PC-3 (cell line): ENCODE measurements around the gene SYNJ2. TPM values are rescaled to one million over a fixed set of nuclear protein-coding genes. Genes with fewer than 3 reads are reported as not detected.

Source experiments
- ATAC-seq: fragments of 200-7000 bp; cut with Tn5 transposase; 2 replicates; pipeline ENCODE4 v1.9.1; 2020; ENCODE audit warnings: mild to moderate bottlenecking, moderate library complexity
- BruUV-seq: library from RNA; stranded (reverse); fragments of 400-500 nt; replicated peaks from 2 replicates; lab custom pipeline; 2021; lab: Mats Ljungman, UMichigan
- CTCF ChIA-PET: fragments of 300-600 bp; sonication (Branson Sonifier 250); formaldehyde crosslinking; loops from one replicate; lab custom pipeline; 2022; ENCODE audit warnings: antibody characterized with exemption; lab: Charles Lee
- POLR2A ChIA-PET: fragments of 300-600 bp; sonication (Branson Sonifier 250); formaldehyde crosslinking; loops from one replicate; lab custom pipeline; 2022; ENCODE audit warnings: antibody characterized with exemption; ENCODE audit not compliant: unreplicated experiment; lab: Charles Lee
- DNase-seq: peaks from one replicate; pipeline ENCODE4 v3.0.0-alpha.2; 2015
- H2AFZ ChIP-seq: fragments of 300-600 bp; sonication (generic); 2 replicates; pipeline ENCODE4 v1.6.0; 2016; ENCODE audit warnings: antibody characterized with exemption, low read length
- H3F3A ChIP-seq: fragments of 300-600 bp; sonication (generic); one replicate; pipeline ENCODE4 v1.6.0; 2017; ENCODE audit warnings: antibody characterized with exemption, low read length, control low read depth, mild to moderate bottlenecking; ENCODE audit not compliant: unreplicated experiment
- H3K27ac ChIP-seq: fragments of 300-600 bp; sonication (generic); 2 replicates; pipeline ENCODE4 v1.5.1; 2016; ENCODE audit warnings: mild to moderate bottlenecking, low read length
- H3K27me3 ChIP-seq: fragments of 300-600 bp; sonication (generic); 2 replicates; pipeline ENCODE4 v1.6.1; 2016; ENCODE audit warnings: low read length, mixed read lengths
- H3K36me3 ChIP-seq: fragments of 300-600 bp; sonication (generic); 2 replicates; pipeline ENCODE4 v1.6.1; 2016; ENCODE audit warnings: low read depth, mixed run types, low read length, mixed read lengths
- H3K4me1 ChIP-seq: fragments of 300-600 bp; sonication (generic); 2 replicates; pipeline ENCODE4 v1.5.1; 2016; ENCODE audit warnings: low read length; ENCODE audit not compliant: insufficient read depth
- H3K4me2 ChIP-seq: fragments of 300-600 bp; sonication (generic); 2 replicates; pipeline ENCODE4 v1.6.0; 2016; ENCODE audit warnings: low read length
- H3K4me3 ChIP-seq: fragments of 300-600 bp; sonication (generic); 2 replicates; pipeline ENCODE4 v1.5.1; 2016; ENCODE audit warnings: mild to moderate bottlenecking, low read length, mixed read lengths
- H3K79me2 ChIP-seq: fragments of 300-600 bp; sonication (generic); 2 replicates; pipeline ENCODE4 v1.6.1; 2017; ENCODE audit warnings: low read length, mixed read lengths
- H3K9ac ChIP-seq: fragments of 300-600 bp; sonication (generic); 2 replicates; pipeline ENCODE4 v1.6.0; 2016; ENCODE audit warnings: mild to moderate bottlenecking, low read length
- H3K9me2 ChIP-seq: fragments of 300-600 bp; sonication (generic); replicated peaks from 2 replicates; pipeline ENCODE4 v1.6.1; 2016; ENCODE audit warnings: mixed run types, low read length, mixed read lengths
- H3K9me3 ChIP-seq: fragments of 300-600 bp; sonication (generic); 2 replicates; pipeline ENCODE4 v1.6.1; 2016; ENCODE audit warnings: low read length, mixed read lengths
- H4K20me1 ChIP-seq: fragments of 300-600 bp; sonication (generic); 2 replicates; pipeline ENCODE4 v1.6.1; 2016; ENCODE audit warnings: low read length, mixed read lengths
- EZH2 ChIP-seq: fragments of 300-600 bp; sonication (generic); IDR thresholded peaks from one replicate; pipeline ENCODE4 v1.6.1; 2017; ENCODE audit warnings: antibody characterized with exemption, mild to moderate bottlenecking, low read length; ENCODE audit not compliant: unreplicated experiment
- EZH2phosphoT487 ChIP-seq: fragments of 300-600 bp; sonication (generic); IDR thresholded peaks from 2 replicates; pipeline ENCODE4 v1.6.1; 2018; ENCODE audit warnings: mild to moderate bottlenecking, antibody characterized with exemption, low read length, borderline replicate concordance
- intact Hi-C: fragments of 100-400 bp; cut with micrococcal nuclease; formaldehyde crosslinking; loops from 2 replicates; pipeline ENCODE4 v1.9.0; 2023
- total RNA-seq: library from RNA; depleted of rRNA; stranded (reverse); fragments of >200 nt; gene quantifications from 2 replicates; pipeline ENCODE4 v1.2.3, GENCODE V29; 2014
- TF ChIP-seq, protein P1 (sequence below): fragments of 300-600 bp; sonication (generic); conservative IDR thresholded peaks from 2 replicates; pipeline ENCODE4 v1.5.1; 2017; ENCODE audit warnings: antibody characterized with exemption, low read depth, mild to moderate bottlenecking, low read length

The SYNJ2 gene
- total RNA-seq, 1 experiment from 2014 or later, result 21.5 TPM

- Histone ChIP-seq H3K79me2 (peaks cover 67% of the 10 kb centered on the region), H3K9ac (peak overlapping the region; percentile 47), H3K9me3 (no peaks in the 10 kb centered on the region), H3F3A (no peaks in the 10 kb centered on the region), H3K4me2 (peak overlapping the region; percentile 59), H3K36me3 (no peaks in the 10 kb centered on the region), H2AFZ (no peak overlapping the region), H3K9me2 (no peaks in the 10 kb centered on the region), H3K27me3 (no peaks in the 10 kb centered on the region), H3K4me3 (no peak overlapping the region), H3K27ac (peak overlapping the region; percentile 84), H3K4me1 (peaks cover 33% of the 10 kb centered on the region), H4K20me1 (no peaks in the 10 kb centered on the region)
- intact Hi-C loops, result no loop called here
- ChIA-PET POLR2A (no interaction called here), CTCF (no interaction called here)
- DNase-seq, result no peak
- peak; percentile 10; the same call in 1 of the 2 replicates for ATAC-seq
- no TSS peak for BruUV-seq
- TF ChIP-seq, protein P1, sequence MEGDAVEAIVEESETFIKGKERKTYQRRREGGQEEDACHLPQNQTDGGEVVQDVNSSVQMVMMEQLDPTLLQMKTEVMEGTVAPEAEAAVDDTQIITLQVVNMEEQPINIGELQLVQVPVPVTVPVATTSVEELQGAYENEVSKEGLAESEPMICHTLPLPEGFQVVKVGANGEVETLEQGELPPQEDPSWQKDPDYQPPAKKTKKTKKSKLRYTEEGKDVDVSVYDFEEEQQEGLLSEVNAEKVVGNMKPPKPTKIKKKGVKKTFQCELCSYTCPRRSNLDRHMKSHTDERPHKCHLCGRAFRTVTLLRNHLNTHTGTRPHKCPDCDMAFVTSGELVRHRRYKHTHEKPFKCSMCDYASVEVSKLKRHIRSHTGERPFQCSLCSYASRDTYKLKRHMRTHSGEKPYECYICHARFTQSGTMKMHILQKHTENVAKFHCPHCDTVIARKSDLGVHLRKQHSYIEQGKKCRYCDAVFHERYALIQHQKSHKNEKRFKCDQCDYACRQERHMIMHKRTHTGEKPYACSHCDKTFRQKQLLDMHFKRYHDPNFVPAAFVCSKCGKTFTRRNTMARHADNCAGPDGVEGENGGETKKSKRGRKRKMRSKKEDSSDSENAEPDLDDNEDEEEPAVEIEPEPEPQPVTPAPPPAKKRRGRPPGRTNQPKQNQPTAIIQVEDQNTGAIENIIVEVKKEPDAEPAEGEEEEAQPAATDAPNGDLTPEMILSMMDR, result no peak
These were observed 21.5 kb downstream of the SYNJ2 start for GRCh38 chr6:158002951-158003853.

DNA sequence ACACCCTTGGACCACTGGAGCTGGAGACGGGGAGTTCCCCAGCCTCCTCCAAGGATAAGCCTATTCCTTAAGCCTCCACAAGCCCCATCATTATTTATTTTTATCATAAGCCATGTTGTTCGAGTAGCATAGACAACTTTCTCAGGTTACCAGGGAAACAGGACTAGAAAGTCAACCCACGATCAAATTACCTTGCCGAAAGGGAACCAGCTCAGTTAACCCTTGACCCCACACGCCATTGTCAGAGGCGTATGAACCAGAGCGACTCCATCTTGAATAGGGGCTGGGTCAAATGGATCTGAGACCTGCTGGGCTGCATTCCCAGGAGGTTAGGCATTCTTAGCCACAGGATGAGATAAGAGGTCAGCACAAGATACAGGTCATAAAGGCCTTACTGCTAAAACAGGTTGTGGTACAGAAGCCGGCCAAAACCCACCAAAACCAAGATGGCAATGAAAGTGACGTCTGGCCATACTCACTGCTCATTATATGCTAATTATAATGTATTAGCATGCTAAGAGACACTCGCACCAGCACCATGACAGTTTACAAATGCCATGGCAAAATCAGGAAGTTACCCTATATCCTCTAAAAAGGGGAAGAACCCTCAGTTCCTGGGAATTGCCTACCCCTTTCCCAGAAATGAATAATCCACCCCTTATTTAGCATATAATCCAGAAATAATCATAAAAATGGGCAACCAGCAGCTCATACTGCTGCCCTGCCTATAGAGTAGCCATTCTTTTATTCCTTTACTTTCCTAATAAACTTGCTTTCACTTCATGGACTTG is 22.4 kb downstream of the SYNJ2 start:
- H3K36me3 ChIP-seq, result no peaks in the 10 kb centered on the region
- no peaks in the 10 kb centered on the region for H3K9me3 ChIP-seq
- H3F3A ChIP-seq, result no peaks in the 10 kb centered on the region
- ATAC-seq, result no peak
- no peak for DNase-seq
- H3K4me3 ChIP-seq, result no peak overlapping the region
- H3K27ac ChIP-seq, result 0 out of 2 replicates have a peak overlapping the region, but pooled peaks have one; percentile 84
- intact Hi-C loops, result no loop called here
- H4K20me1 ChIP-seq, result no peaks in the 10 kb centered on the region
- peaks cover 37% of the 10 kb centered on the region for H3K4me1 ChIP-seq
- H3K4me2 ChIP-seq, result no peak overlapping the region
- no peak overlapping the region for H2AFZ ChIP-seq
- no peak overlapping the region for H3K9ac ChIP-seq
- no TSS peak for BruUV-seq
- H3K27me3 ChIP-seq, result no peaks in the 10 kb centered on the region
- ChIA-PET CTCF (no interaction called here), POLR2A (no interaction called here)
- H3K79me2 ChIP-seq, result peaks cover 64% of the 10 kb centered on the region
- TF ChIP-seq EZH2phosphoT487 (no peak), EZH2 (no peak)
- TF ChIP-seq, protein P1, result no peak
- no peaks in the 10 kb centered on the region for H3K9me2 ChIP-seq
